ENCODE results near the gene ZNF134. TPM values are rescaled to one million over a fixed set of nuclear protein-coding genes. Genes with fewer than 3 reads are reported as not detected.

Gene ZNF134
- total and polyA plus RNA-seq, 9 of the 15 experiments (the other 6 are each of a cell fraction or from before 2014, with no cell fraction given): 1.3 to 10.0 (median 5.7) TPM

DNA sequence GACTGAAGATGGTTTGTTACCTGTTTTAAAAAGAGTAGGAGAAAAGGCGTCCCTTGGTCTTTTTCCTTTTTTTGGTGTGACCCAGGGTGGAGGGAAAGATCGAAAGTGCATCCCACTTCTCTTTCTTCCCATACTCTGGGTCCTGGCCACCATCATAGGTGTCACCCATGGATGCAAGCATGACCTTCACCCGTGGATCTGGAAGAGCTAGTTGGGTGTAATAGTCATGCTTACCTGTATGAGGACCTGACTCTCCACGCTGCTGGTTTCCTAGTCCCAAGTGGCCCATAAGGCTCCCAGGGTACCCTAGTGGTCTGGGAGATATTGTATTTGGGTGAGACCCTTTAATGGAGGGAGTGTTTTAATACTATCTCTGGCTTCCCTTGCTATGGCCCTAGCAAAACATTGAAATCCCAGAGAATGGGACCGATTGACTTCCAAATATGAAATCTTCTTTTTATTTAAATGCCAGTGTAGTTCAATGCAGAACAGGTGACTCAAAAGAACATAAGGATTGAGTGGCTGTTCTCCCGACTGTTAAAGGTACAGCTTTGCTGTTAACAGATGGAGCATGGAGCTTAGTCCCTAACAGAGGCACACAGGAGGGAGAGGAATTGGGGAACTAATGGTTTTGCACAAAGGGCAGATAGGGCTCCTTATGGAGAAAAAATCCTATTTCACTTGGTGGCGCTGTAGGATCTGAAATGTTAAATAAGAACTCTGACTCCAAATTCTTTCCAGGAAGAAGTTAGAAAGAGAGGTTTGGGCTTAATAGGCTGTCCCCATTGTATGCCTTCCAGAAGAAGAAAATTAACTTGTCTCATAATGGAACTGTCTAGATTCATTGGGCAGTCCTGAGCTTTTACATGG lies 47.4 kb upstream of the ZNF134 start (continued):
- TF ChIP-seq YY1 (IDR thresholded peaks at IDR 0.05; ENCODE audit: borderline replicate concordance in 1 of 3, control insufficient read depth in 1 of 3, extremely low read depth in 1 of 3, insufficient read depth in 3 of 3, insufficient read length in 1 of 3, insufficient replicate concordance in 2 of 3, low read depth in 1 of 3, low read length in 2 of 3): peak in 1 of 3 experiments; percentile 63
- TF ChIP-seq, protein P1, sequence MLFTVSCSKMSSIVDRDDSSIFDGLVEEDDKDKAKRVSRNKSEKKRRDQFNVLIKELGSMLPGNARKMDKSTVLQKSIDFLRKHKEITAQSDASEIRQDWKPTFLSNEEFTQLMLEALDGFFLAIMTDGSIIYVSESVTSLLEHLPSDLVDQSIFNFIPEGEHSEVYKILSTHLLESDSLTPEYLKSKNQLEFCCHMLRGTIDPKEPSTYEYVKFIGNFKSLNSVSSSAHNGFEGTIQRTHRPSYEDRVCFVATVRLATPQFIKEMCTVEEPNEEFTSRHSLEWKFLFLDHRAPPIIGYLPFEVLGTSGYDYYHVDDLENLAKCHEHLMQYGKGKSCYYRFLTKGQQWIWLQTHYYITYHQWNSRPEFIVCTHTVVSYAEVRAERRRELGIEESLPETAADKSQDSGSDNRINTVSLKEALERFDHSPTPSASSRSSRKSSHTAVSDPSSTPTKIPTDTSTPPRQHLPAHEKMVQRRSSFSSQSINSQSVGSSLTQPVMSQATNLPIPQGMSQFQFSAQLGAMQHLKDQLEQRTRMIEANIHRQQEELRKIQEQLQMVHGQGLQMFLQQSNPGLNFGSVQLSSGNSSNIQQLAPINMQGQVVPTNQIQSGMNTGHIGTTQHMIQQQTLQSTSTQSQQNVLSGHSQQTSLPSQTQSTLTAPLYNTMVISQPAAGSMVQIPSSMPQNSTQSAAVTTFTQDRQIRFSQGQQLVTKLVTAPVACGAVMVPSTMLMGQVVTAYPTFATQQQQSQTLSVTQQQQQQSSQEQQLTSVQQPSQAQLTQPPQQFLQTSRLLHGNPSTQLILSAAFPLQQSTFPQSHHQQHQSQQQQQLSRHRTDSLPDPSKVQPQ (CRISPR knock-in tag; IDR thresholded peaks at IDR 0.05; ENCODE audit: borderline replicate concordance): no peak
- TF ChIP-seq ELF4 (CRISPR knock-in tag; IDR thresholded peaks at IDR 0.05): no peak
- 0 out of 4 replicates have a peak, but pooled peaks of 1 of the 2 experiments have one; percentile 44 for TF ChIP-seq TRIM24 (IDR thresholded peaks at IDR 0.05)
- TF ChIP-seq HMGN3 (IDR thresholded peaks at IDR 0.05; ENCODE audit: borderline replicate concordance, extremely low read depth, insufficient read length, low read depth, low read length): no peak
- TF ChIP-seq XRCC5 (IDR thresholded peaks at IDR 0.05; ENCODE audit: low read depth, low read length): 0 out of 2 replicates have a peak, but pooled peaks have one; percentile 30
- TF ChIP-seq ATF6 (CRISPR knock-in tag; IDR thresholded peaks at IDR 0.05): no peak
- no peak for TF ChIP-seq SP1 (CRISPR knock-in tag; IDR thresholded peaks at IDR 0.05)
- TF ChIP-seq HLTF (IDR thresholded peaks at IDR 0.05): peak; percentile 72; the same call in 1 of the 2 replicates
- peak; percentile 93 for TF ChIP-seq ZNF280B (CRISPR knock-in tag; IDR thresholded peaks at IDR 0.05)
- peak; percentile 55; the same call in 1 of the 2 replicates for TF ChIP-seq EHMT2 (IDR thresholded peaks at IDR 0.05)
- peak; percentile 39; the same call in 1 of the 2 replicates for TF ChIP-seq CEBPZ (IDR thresholded peaks at IDR 0.05; ENCODE audit: borderline replicate concordance, low read depth, low read length)
- peak; percentile 100 for TF ChIP-seq CBX5 (IDR thresholded peaks at IDR 0.05; ENCODE audit: borderline replicate concordance, low read depth)
- TF ChIP-seq CBX1 (IDR thresholded peaks at IDR 0.05; ENCODE audit: low read depth): peak; percentile 99
- no peak for TF ChIP-seq TOE1 (IDR thresholded peaks at IDR 0.05; ENCODE audit: borderline replicate concordance)
- no peak for TF ChIP-seq TOE1 (CRISPR knock-in tag; IDR thresholded peaks at IDR 0.05; ENCODE audit: borderline replicate concordance, low read depth)
